Pancreas (tissue), 10 donors: ENCODE results near the gene TNRC6C. TPM values are rescaled to one million over a fixed set of nuclear protein-coding genes. Genes with fewer than 3 reads are reported as not detected.

ENCODE experiments used
- ATAC-seq, 4 donors: fragments of 200-7000 bp; cut with Tn5 transposase; one replicate each; pipeline versions ENCODE4 v1.8.0 to v1.9.1; 2020; ENCODE audit warnings: mild to moderate bottlenecking in 4 of 4, moderate library complexity in 4 of 4
- DNase-seq, 6 donors: peaks; one replicate each; pipeline ENCODE4 v3.0.0-alpha.2; 2020
- FAIRE-seq: peaks from 2 replicates; lab custom pipeline; 2012; peaks lifted over from hg19 to GRCh38; lab: Jason Lieb, UNC
- H3K27ac ChIP-seq, 4 donors: fragments of 200-600 bp; sonication (generic); 1 replicate in 3 of 4; 2 replicates in 1 of 4; pipeline versions ENCODE4 v1.5.0 to v1.8.0; 2020
- H3K27me3 ChIP-seq, 4 donors: fragments of 200-600 bp; one replicate each; pipeline ENCODE4 v1.8.0; 2021
- H3K36me3 ChIP-seq, 3 donors: fragments of 200-600 bp; sonication (generic) in 1 of 3; one replicate each; pipeline versions ENCODE4 v1.5.0 to v1.8.0; 2020 to 2021
- H3K4me1 ChIP-seq, 3 donors: fragments of 200-600 bp; one replicate each; pipeline ENCODE4 v1.8.0; 2021
- H3K4me3 ChIP-seq, 4 donors: fragments of 200-600 bp; sonication (generic) in 2 of 4; one replicate each; pipeline versions ENCODE4 v1.5.0 to v1.8.0; 2020 to 2021
- H3K9me3 ChIP-seq, 4 donors: fragments of 200-600 bp; one replicate each; pipeline ENCODE4 v1.8.0; 2021
- CTCF ChIP-seq, 4 donors: fragments of 200-600 bp; sonication (generic) in 3 of 4; IDR thresholded peaks; one replicate each; pipeline versions ENCODE4 v1.5.0 to v1.8.0; 2021; ENCODE audit warnings: antibody characterized with exemption in 4 of 4
- WGBS, 2 donors: extraction: QIAGEN DNeasy Blood & Tissue Kit; methylation state at CpG; one replicate each; pipeline ENCODE4 v1.1.7; 2013; 5-methylcytosine and 5-hydroxymethylcytosine counted together
- intact Hi-C, 3 donors: fragments of 100-400 bp; cut with DNase I; formaldehyde crosslinking; loops; one replicate each; pipeline versions ENCODE4 v1.11.1 to v1.14.2; 2022
- polyA plus RNA-seq, 2 donors: library from polyadenylated mRNA; stranded (reverse); fragments of 200-250 nt; gene quantifications; one replicate each; pipeline ENCODE4 v1.2.3, GENCODE V29; 2013
- total RNA-seq, 6 donors: library from RNA; stranded (reverse); fragmentation: NEBNext Ultra II Directional in 4 of 6; extraction: Animal tissue kit (Norgen Biotek cat#: 25700) in 4 of 6; gene quantifications; one replicate each; pipeline versions ENCODE4 v1.2.1 to v1.2.4, GENCODE V29; 2021 to 2023
- donor health status: healthy with polysubstance abuse.
- donor health status: DM: no; HTN: no; CAD: no; lungs with moderate emphysema.
- donor health status: DM: no; HTN: no; CAD: no.
- donor health status: control.
- donor health status: control.
- donor health status: Bipolar disorder and iron deficiency.
- donor health status: DM: yes; HTN: yes; CAD: no.
- donor health status: DM: no; HTN: no; CAD: no.
- donor health status: DM: no; HTN: no; CAD: no.
- donor health status: DM: yes; HTN: yes; CAD: no.

TNRC6C gene
- 10 to 100 TPM in 3 of 6 donors, 1 to 10 TPM in 3; 7.0 to 15.5 (median 9.1) TPM for total RNA-seq
- polyA plus RNA-seq = 1 to 10 TPM; 4.0 to 7.3 TPM

GRCh38 chr17:77957857-77958715 lies at the start of gene TNRC6C:
Gene TNRC6C, plus strand, starts transcription at chr17:77958703. Its CDS starts 45,504 bp downstream, at chr17:78004207.
- TF ChIP-seq CTCF (IDR thresholded peaks at IDR 0.05) = no peak
- FAIRE-seq = no peak
- H3K36me3 ChIP-seq = no peaks in the 10 kb centered on the region
- H3K4me1 ChIP-seq = peaks cover 0 to 19% (median 6%) of the 10 kb centered on the region in 3 donors
- DNase-seq = peak; percentile 97 to 100 (median 100)
- peak; percentile 96 to 99 (median 96) for ATAC-seq
- H3K4me3 ChIP-seq = peak within 1 kb of the TSS; percentile 53 to 78 (median 64)
- WGBS, 2 donors = 0 to 1% methylated on average over 75 to 105 of the region's 105 CpGs
- no peaks in the 10 kb centered on the region for H3K9me3 ChIP-seq
- H3K27me3 ChIP-seq = no peaks in the 10 kb centered on the region
- H3K27ac ChIP-seq = peak within 1 kb of the TSS; percentile 29 to 74 (median 61)
- intact Hi-C loops = no loop called here

GRCh38 chr17:77909236-77909635 lies 49.3 kb upstream of the TNRC6C start:
- Histone ChIP-seq H3K9me3 (no peaks in the 10 kb centered on the region), H3K4me1 (no peaks in the 10 kb centered on the region), H3K4me3 (no peak overlapping the region), H3K27ac (no peak overlapping the region), H3K27me3 (peaks cover 0 to 7% (median 0%) of the 10 kb centered on the region in 4 donors), H3K36me3 (no peaks in the 10 kb centered on the region)
- 60 to 70% methylated on average over 19 of the region's 19 CpGs for WGBS, 2 donors
- intact Hi-C loops = no loop called here
- no peak for TF ChIP-seq CTCF (IDR thresholded peaks at IDR 0.05)
- FAIRE-seq (no peak), ATAC-seq (no peak), DNase-seq (no peak)

GRCh38 chr17:77909816-77910215 lies 48.7 kb upstream of the TNRC6C start:
- Histone ChIP-seq H3K27ac (no peak overlapping the region), H3K27me3 (peaks cover 0 to 8% (median 0%) of the 10 kb centered on the region in 4 donors), H3K36me3 (no peaks in the 10 kb centered on the region), H3K4me1 (no peaks in the 10 kb centered on the region), H3K9me3 (no peaks in the 10 kb centered on the region), H3K4me3 (no peak overlapping the region)
- WGBS, 2 donors = 69 to 76% methylated on average over 13 of the region's 13 CpGs
- intact Hi-C loops = no loop called here
- FAIRE-seq (no peak), ATAC-seq (no peak), DNase-seq (no peak)
- no peak for TF ChIP-seq CTCF (IDR thresholded peaks at IDR 0.05)

GRCh38 chr17:77914385-77915254 lies 43.9 kb upstream of the TNRC6C start:
- intact Hi-C loops = no loop called here
- WGBS, 2 donors = 18 to 27% methylated on average over 18 of the region's 18 CpGs
- no peak overlapping the region for H3K4me3 ChIP-seq
- no peak overlapping the region for H3K27ac ChIP-seq
- H3K36me3 ChIP-seq = no peaks in the 10 kb centered on the region
- H3K9me3 ChIP-seq = no peaks in the 10 kb centered on the region
- no peak for FAIRE-seq
- peak in 1 of 6 donors; percentile 59 for DNase-seq
- peak; percentile 38 to 88 (median 74) for ATAC-seq
- H3K27me3 ChIP-seq = peaks cover 0 to 8% (median 0%) of the 10 kb centered on the region in 4 donors
- peaks cover 0 to 10% (median 0%) of the 10 kb centered on the region in 3 donors for H3K4me1 ChIP-seq
- TF ChIP-seq CTCF (IDR thresholded peaks at IDR 0.05) = no peak
